Measurements from ENCODE around the gene PYROXD2. TPM values are rescaled to one million over a fixed set of nuclear protein-coding genes. Genes with fewer than 3 reads are reported as not detected.

The PYROXD2 gene
- total and polyA plus RNA-seq, 2 experiments from 2014 or later = 1.3 to 2.6 TPM

DNA sequence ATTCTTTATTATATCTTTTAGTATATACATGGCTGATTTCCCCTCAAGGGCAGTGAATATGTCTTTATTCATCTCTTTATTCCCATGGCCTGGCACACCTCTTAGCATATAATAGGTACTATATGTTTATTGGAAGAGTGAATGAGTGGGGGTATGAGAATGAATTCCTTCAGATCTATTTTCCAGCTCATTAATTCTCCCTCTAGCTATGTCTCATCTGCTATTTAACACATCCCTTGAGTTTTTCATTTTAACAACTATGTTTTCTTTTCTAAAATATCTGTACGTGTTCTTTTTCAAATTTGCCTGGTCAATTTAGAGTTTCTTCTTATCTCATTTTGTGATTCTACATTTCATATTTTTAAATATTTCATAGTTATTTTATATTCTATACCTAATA, 17.3 kb upstream of the PYROXD2 start (continued):
- TF ChIP-seq EZH2 (IDR thresholded peaks at IDR 0.05; ENCODE audit: low read depth, unreplicated experiment) (no peak), POLR2AphosphoS5 (IDR thresholded peaks at IDR 0.05; ENCODE audit: low read depth) (no peak), ZNF331 (CRISPR knock-in tag; IDR thresholded peaks at IDR 0.05; ENCODE audit: low read depth) (no peak), CREB1 (CRISPR knock-in tag; IDR thresholded peaks at IDR 0.05; ENCODE audit: low read depth) (no peak), NANOG (IDR thresholded peaks at IDR 0.05; ENCODE audit: borderline replicate concordance) (no peak), JUNB (IDR thresholded peaks at IDR 0.05; ENCODE audit: unreplicated experiment) (no peak)
- TF ChIP-seq, protein P1, sequence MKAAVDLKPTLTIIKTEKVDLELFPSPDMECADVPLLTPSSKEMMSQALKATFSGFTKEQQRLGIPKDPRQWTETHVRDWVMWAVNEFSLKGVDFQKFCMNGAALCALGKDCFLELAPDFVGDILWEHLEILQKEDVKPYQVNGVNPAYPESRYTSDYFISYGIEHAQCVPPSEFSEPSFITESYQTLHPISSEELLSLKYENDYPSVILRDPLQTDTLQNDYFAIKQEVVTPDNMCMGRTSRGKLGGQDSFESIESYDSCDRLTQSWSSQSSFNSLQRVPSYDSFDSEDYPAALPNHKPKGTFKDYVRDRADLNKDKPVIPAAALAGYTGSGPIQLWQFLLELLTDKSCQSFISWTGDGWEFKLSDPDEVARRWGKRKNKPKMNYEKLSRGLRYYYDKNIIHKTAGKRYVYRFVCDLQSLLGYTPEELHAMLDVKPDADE (IDR thresholded peaks at IDR 0.05) = no peak

DNA sequence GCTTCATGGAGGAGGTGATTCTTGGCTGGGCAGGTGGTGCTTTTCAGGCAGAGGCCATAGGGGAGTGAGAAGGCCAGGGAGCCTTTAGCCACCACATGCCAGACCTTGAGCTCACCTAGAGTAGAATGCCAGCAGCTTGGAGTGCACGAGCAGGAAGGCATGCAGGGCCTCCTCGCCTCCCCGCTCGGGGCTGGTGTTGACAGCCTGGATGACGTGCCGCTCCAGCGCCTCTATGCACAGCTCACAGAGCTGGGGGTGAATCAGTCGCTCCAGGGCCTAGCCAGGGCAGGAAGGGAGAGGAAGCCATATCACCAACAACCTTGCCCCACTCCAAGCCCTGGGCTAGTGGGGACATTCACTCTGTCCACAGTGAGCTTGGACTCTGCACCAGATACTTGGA, 16.0 kb upstream of the PYROXD2 start:
- Histone ChIP-seq H3K36me3 (ENCODE audit: insufficient read depth) (peaks cover 13% of the 10 kb centered on the region), H2AFZ (no peak overlapping the region), H3K4me1 (ENCODE audit: insufficient read depth) (no peaks in the 10 kb centered on the region), H3K4me2 (no peak overlapping the region), H3K27ac (ENCODE audit: low read depth) (no peak overlapping the region), H3K9me2 (ENCODE audit: insufficient read depth) (no peaks in the 10 kb centered on the region), H4K20me1 (replicated peaks; ENCODE audit: insufficient read depth) (no peaks in the 10 kb centered on the region; the same call in 1 of the 2 replicates), H3K4me3 (no peak overlapping the region), H3F3A (replicated peaks; ENCODE audit: low read depth) (no peaks in the 10 kb centered on the region), H3K27me3 (ENCODE audit: insufficient read depth) (no peaks in the 10 kb centered on the region), H3K79me2 (replicated peaks; ENCODE audit: insufficient read depth) (no peaks in the 10 kb centered on the region)
- Mint-ChIP-seq H3K4me1 (no peaks in the 10 kb centered on the region), H3K9me3 (peaks cover 22% of the 10 kb centered on the region), H3K27ac (no peak overlapping the region), H3K27me3 (ENCODE audit: insufficient read depth, low read depth, poor library complexity) (peaks cover 3% of the 10 kb centered on the region), H3K36me3 (ENCODE audit: low read depth) (peaks cover 61% of the 10 kb centered on the region), H3K4me3 (no peak overlapping the region)
- DNase-seq (ENCODE audit: low spot score) = no peak
- ATAC-seq = no peak
- TF ChIP-seq NANOG (IDR thresholded peaks at IDR 0.05; ENCODE audit: borderline replicate concordance) (no peak), CREB1 (CRISPR knock-in tag; IDR thresholded peaks at IDR 0.05; ENCODE audit: low read depth) (no peak), ZNF331 (CRISPR knock-in tag; IDR thresholded peaks at IDR 0.05; ENCODE audit: low read depth) (no peak), EZH2phosphoT487 (IDR thresholded peaks at IDR 0.05; ENCODE audit: unreplicated experiment) (no peak), ZNF114 (CRISPR knock-in tag; IDR thresholded peaks at IDR 0.05) (no peak), STAT1 (IDR thresholded peaks at IDR 0.05; ENCODE audit: unreplicated experiment) (no peak), EZH2 (IDR thresholded peaks at IDR 0.05; ENCODE audit: low read depth, unreplicated experiment) (no peak), POLR2AphosphoS5 (IDR thresholded peaks at IDR 0.05; ENCODE audit: low read depth) (no peak), JUNB (IDR thresholded peaks at IDR 0.05; ENCODE audit: unreplicated experiment) (no peak)
- TF ChIP-seq, protein P1 (IDR thresholded peaks at IDR 0.05) = no peak
- TF ChIP-seq, protein P2, sequence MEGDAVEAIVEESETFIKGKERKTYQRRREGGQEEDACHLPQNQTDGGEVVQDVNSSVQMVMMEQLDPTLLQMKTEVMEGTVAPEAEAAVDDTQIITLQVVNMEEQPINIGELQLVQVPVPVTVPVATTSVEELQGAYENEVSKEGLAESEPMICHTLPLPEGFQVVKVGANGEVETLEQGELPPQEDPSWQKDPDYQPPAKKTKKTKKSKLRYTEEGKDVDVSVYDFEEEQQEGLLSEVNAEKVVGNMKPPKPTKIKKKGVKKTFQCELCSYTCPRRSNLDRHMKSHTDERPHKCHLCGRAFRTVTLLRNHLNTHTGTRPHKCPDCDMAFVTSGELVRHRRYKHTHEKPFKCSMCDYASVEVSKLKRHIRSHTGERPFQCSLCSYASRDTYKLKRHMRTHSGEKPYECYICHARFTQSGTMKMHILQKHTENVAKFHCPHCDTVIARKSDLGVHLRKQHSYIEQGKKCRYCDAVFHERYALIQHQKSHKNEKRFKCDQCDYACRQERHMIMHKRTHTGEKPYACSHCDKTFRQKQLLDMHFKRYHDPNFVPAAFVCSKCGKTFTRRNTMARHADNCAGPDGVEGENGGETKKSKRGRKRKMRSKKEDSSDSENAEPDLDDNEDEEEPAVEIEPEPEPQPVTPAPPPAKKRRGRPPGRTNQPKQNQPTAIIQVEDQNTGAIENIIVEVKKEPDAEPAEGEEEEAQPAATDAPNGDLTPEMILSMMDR (conservative IDR thresholded peaks at IDR 0.05; ENCODE audit: low read depth in 2 of 2) = no peak
- TF ChIP-seq, protein P3, sequence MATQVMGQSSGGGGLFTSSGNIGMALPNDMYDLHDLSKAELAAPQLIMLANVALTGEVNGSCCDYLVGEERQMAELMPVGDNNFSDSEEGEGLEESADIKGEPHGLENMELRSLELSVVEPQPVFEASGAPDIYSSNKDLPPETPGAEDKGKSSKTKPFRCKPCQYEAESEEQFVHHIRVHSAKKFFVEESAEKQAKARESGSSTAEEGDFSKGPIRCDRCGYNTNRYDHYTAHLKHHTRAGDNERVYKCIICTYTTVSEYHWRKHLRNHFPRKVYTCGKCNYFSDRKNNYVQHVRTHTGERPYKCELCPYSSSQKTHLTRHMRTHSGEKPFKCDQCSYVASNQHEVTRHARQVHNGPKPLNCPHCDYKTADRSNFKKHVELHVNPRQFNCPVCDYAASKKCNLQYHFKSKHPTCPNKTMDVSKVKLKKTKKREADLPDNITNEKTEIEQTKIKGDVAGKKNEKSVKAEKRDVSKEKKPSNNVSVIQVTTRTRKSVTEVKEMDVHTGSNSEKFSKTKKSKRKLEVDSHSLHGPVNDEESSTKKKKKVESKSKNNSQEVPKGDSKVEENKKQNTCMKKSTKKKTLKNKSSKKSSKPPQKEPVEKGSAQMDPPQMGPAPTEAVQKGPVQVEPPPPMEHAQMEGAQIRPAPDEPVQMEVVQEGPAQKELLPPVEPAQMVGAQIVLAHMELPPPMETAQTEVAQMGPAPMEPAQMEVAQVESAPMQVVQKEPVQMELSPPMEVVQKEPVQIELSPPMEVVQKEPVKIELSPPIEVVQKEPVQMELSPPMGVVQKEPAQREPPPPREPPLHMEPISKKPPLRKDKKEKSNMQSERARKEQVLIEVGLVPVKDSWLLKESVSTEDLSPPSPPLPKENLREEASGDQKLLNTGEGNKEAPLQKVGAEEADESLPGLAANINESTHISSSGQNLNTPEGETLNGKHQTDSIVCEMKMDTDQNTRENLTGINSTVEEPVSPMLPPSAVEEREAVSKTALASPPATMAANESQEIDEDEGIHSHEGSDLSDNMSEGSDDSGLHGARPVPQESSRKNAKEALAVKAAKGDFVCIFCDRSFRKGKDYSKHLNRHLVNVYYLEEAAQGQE (IDR thresholded peaks at IDR 0.05; ENCODE audit: unreplicated experiment) = no peak
